HTERT RPE-1 (cell line): ENCODE data around the gene USF3.

Experiments used
- in situ Hi-C: fragments of 300-500 bp; cut with MboI; formaldehyde crosslinking; loops from 4 replicates; pipeline ENCODE4 v1.14.3; 2020; ENCODE audit warnings: low sequenced_read_pairs

USF3 gene

DNA sequence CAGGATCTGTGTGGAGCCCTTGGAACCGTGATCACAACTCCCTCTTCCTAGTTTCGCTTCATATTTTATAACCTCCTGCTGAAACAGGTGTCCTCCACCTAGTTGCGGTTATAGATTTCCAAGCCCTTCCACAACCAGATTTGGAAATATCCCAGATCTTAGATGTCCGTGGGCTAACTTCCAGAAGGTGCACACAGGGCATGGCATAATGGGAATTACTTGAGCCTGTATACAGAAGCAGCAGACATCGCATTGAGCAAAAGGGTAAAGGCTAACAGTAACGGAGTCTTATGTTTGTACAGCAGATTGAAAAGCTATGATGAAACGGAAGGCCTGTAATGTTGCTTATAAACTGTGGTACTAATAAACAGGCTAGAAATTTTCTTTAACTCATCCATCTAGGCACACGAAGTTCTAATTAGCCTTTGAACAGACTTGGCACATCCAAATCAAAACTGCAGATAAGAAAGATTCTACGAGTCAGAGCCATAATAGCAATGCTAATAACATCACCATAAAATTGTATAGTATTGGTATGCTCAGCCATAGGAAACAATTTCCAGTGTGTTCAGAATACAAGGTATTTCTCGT is 1.2 kb upstream of the USF3 start:
- in situ Hi-C loops = no loop called here

DNA sequence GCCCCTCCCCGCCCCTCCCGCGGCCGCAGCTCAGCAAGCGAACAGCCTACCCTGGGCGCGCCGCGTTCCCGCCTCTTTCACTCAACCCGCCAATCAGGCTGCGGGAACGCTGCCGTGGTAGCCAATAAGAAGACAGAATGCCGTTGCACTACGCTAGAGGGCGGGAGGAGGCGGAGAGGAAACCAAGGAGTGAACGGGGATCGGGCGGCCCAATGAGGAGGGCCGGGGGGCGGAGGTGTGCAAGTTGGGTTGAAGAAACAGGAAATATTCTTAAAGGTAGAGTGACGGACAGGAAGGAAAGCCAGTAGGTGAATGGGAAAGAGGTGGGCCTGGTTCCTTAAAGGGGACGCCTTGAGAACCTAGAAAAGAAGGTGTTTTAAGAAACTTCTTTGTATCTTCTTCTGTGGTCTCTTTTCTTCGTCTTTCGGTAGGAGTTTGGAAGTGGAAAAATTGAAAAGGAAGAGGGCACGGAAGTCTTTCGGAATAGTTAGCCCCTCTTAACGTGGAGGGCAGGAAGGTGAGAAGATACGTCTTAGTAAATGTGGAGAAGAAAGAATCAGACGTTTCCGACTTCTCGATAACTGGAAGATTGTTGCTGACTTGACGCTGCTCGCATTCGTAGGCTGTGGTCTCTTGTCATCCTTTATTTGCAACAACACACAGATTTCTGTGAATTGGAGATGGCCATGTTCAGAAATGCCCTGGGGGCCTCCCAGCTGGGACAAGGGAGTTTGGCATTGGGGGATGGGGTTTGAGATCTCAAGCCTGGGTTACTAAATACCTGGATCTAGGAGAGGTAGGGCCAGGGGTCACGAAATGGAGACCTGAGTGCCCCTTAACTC is 437 bp upstream of the USF3 start:
- in situ Hi-C loops = no loop called here

DNA sequence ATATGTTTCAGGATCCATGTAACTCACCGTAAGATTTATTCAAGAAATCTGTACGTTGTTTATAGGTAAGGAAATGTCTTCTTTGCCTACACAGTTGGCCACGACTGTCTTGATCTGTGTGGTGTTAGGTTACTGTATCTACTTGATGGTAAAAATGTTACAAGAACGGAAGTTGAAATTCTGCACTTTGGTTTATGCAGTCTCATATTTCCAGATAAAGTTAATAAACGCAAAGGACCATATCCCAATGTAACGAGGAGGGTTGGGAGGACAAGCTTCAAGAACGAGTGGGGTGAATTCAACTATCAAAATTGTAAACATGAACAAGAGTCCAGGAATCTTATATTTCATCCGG is 1.0 kb downstream of the USF3 start:
- in situ Hi-C loops = no loop called here

DNA sequence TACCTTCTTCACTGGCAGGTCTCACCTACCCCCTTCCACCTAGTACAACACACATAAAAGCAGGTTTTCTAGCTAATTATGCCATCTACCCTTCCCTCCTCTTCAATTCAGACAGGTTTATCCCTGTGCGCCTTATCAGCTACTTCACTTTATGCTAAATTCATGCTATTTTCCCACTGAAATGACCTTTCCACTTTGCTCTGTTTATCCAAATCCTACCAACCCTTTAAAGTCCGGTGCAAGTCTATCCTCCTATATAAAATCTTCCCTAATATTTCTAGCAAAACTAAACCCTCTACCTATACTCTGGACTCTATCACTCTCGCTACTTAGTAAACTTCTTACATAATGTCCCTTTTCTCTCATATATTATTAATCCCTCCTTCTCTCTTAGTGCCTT is 6.0 kb downstream of the USF3 start:
- in situ Hi-C loops = no loop called here

DNA sequence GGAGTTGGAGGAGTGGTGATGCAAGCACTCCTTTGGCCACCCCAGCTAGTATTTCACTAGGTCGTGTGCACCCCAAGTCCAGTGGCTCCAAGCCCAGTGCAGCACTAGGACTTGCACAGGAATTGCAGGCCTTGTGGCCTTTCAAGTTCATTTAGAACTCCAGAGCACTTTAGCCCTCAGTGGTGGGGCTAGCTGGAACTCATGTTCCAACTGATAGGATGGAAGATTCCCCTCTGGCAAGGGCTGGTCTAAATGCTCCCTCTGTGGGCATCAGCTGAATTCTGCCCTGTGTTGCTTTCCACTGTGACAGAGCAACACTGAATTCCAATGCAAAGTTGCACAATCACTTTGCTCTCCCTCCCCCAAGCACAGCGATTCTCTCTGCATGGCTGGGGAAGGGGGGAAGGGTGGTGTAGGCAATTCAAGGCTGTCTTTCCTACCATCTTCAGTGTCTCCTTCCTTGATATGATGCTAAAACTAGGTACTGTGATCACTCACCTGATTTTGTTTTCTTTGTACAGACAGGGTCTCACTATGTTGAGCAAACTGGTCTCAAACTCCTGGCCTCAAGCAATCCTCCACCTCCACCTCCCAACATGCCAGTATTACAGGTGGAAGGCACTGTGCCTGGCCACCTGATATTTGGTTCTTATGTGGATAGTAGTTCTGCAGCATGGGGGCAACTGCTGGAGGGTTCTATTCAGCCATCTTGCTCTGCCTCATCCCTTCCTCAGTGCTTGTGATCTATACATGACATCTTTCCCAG is 10.3 kb downstream of the USF3 start:
- in situ Hi-C loops = no loop called here

DNA sequence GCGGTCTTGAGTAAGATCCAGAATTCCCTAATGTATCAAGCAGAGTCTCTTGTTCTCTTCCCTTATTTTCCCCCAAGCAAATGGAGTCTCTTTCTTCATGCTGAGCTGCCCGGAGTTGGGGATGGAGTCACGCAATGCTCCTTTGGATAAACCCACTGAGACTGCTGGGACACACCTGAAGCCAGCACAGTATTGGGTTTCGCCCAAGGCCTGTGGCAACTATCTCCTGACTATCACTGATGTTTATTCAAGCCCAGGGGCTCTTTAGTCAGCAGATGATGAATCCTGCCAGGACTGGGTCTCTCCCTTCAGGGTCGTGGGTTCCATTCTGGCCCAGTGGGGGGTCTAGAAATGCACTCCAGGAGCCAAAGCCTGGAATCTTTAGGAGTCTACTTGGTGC is 11.3 kb downstream of the USF3 start:
- in situ Hi-C loops = no loop called here

DNA sequence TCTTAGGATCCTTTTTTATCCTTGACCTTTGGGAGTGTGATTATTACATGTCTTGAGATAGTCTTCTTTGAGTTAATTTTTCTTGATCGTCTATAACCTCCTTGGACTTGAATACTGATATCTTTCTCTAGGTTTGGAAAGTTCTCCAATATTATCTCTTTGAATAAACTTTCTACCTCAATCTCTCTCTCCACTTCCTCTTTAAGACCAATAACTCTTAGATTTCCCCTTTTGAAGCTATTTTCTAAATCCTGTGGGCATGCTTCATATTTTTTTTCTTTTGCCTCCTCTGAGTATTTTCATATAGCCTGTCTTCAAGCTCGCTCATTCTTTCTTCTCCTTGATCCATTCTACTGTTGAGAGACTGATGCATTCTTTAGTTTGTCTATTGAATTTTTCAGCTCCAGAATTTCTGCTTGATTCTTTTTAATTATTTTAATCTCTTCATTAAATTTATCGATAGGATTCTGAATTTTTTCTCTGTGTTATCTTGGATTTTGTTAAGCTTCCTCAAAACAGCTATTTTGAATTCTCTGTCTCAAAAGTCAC is 12.1 kb downstream of the USF3 start:
- in situ Hi-C loops = no loop called here

DNA sequence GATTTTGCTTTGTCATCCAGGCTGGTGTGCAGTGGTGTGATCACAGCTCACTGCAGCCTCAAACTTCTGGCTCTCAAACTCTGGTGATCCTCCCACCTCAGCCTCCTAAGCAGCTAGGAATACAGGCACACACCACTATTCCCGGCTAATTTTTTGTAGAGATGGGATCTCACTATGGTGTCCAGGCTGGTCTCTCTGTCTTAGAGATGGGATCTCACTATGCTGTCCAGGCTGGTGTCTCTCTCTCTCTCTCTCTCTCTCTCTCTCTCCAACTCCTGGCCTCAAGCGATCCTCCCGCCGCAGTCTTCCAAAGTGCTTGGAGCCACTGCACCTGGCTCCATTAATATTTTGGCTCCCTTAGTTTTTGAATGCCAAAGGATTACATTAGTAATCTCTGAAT is 17.7 kb downstream of the USF3 start:
- in situ Hi-C loops = no loop called here

DNA sequence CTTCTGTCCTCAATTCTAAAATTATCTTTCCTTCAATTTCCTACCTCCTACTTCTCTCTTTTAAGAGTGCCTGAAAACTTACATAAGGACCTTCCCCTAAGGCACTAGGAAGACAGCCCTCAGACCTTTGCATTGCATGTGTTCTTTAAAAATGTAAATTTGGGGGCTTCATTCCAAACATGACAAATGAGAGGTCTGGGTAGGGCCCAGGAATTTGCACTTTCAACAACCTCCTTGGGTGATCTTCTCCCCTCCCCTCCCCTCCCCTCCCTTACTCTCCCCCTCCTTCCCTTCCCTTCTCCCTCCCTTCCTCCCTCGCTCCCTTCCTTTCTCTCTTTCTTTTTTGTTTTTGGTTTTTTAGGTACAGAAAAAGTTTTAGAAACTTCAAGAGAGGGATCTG is 18.7 kb downstream of the USF3 start:
- in situ Hi-C loops = no loop called here

DNA sequence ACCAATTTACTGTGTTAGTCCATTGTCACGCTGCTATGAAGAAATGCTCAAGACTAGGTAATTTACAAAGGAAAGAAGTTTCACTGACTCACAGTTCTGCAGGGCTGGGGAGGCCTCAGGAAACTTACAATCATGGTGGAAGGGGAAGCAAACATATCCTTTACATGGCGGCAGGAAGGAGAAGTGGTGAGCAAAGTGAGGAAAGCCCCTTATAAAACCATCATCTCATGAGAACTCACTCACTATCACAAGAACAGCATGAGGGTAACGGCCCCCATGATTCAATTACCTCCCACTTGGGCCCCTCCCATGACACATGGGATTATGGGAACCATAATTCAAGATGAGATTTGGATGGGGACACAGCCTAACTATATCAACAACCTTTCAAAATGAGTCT is 20.2 kb downstream of the USF3 start:
- in situ Hi-C loops = no loop called here

DNA sequence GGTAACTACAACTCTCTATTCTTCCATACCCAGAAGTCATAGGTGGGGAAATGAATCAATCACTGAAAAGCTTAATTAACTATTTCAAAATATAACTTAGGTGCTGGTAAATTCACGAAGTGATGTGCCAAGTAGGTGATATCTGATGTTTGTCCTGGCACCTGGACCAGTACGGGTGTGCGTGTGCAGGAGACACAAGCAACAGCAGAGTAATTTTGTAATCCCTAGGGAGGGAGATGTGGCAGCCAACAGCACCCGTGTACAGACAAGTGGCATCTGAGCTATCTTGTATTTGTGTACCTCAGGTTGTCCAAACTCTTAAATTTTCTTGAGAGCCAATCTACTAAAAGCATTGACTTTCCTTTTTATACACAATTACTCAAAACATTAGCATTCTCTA is 22.8 kb downstream of the USF3 start:
- in situ Hi-C loops = no loop called here

DNA sequence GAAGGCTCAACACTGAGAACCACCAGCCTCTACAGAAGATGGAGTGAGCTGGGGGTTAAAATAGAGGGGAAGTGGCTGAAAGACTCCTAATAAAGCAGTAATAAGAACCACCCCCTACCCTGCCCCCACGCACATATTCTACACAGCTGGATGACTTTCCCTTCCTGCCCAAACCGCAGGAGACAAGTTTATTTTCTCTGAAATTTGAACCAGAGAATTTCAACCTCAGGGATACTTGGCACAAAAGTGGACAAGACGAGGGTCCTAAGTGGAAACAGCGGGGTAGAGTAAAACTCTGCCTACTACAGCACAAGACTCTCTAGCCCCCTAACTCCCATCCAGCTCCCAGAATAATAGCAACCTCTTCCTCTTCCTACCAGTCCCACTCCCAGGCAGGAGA is 28.4 kb downstream of the USF3 start:
- in situ Hi-C loops = no loop called here

DNA sequence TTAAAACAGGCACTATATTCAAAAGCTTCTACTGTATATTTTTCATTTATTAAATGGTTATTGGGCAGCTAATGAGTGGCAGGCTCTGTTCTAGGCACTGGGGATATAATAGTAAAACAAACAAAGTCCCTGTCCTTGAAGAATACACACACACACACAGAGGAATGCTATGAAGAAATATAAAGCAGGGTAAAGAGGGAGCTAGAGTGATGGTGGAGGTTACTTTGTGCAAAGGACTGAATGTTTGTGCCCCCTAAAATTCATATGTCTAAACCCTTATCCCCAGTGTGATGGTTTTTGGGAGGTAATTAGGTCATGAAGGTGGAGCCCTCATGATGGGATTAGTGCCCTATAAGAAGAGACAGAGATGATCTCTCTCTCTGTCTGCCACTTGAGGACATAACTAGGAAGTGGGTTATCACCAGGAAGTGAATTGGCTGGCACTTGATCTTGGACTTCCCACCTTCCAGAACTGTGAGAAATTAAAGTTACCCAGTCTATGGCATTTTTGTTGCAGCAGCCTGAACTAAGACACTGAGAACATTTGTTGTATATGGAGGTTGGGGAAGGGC is 31.8 kb downstream of the USF3 start:
- in situ Hi-C loops = no loop called here

DNA sequence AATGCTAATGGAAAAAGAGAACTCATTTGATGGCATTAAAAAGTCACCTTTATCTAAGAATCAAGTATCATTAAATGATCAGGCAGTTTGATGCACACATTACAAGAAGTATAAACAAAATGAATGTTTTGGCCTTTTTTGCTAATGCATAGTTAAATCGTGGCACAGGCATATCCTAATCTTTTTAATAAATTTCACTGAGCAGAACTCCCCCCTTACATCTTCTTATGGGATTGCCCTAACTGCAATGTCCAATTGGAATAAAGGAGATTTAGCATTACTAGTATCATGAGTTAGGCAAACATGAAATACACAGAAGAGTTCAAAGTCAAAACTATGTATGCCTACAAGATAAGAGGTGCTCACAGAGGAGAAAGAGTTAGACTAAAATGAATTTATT is 32.7 kb downstream of the USF3 start:
- in situ Hi-C loops = no loop called here

DNA sequence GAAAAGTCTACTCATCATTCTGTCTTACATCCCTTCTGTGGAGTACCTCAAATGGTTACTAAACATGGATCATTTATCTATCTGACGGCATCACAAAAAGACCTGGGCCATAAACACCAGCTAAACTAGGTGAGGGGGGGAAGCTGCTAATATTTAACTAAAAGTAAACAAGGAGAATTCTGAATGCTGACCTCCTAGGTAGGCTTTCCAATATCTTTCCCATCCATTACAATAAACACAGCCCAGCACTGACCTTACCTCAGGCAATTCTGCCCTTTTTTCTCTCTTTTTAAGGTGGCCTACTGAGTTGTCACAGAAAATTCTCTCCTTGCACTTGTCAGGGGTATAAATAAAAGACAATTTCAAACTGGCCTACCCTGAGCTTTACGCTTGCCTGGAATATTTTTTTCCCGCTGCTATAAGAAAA is 33.1 kb downstream of the USF3 start:
- in situ Hi-C loops = no loop called here

DNA sequence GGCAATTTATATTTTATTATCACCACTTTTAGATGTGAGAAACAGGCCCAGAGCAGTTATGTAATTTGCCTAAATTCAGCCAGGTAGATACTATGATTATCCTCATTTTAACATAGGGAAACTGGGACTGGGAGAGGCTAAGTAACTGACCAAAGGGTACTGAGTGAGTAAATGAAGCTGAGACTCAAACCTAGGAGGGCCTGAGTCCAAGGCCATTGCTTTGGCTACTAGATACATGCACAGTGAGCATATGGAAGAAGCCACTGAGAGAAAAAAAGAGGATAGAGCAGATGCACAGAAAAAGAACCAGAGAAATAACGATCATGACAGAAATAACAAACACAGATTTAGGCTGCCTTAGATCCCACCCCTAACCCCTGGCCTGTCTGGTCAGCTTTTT is 33.6 kb downstream of the USF3 start:
- in situ Hi-C loops = no loop called here

DNA sequence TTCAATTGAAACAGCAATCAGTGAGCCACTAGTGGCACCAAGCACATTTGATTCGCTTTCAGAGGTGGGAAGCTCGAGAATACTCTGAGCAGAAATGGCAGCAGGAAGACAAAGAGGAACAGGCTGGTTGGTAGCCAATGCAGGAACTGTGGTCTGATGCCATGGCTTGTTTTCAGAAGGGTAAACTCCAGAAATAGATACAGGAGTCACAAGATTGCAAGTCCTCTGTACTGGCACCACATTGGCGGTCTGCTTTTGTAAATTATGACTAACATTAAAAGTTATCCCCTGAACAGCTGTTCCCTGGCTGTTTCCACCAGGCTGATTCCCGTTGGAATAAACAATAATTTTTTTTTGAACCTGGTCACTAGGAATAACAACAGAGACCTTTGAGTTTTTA is 35.5 kb downstream of the USF3 start:
- in situ Hi-C loops = no loop called here

DNA sequence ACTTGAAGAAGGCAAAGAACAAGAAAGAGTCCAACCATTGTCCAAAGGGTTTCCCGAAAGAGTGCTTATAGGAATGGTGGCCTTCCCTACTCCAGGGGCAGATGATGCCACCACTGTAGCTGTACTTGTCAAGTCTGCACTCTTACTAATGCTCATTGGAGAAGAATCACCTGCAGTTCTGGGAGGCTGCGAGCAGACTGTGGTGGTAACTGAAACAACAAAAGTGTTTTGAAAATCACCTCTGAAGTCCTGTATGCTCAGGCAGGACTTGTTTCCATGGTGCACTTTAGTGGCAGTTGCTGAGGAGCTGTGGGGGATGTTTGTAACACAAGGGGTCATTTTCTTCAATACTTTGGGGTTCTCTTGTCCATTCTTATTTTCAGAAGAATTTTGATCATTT is 36.0 kb downstream of the USF3 start:
- in situ Hi-C loops = no loop called here

DNA sequence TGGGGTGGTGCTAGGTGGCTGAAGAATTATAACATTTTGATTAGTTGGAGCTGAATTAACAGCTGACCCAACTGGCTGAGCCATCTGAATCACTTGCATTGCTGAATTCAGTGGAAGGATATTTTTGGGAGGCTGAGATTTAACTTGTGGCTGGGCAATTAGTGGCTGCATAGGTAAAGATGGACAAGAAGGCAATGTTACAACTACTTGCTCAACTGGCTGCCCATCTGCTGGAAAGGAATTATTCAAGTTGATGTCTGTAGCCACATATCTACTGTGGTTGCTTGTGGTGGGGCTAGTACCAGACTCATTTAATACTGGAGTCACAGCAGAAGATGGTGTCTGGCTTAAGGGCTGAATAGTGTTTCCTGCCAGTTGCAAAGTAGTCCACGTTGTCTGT is 36.4 kb downstream of the USF3 start:
- in situ Hi-C loops = no loop called here

DNA sequence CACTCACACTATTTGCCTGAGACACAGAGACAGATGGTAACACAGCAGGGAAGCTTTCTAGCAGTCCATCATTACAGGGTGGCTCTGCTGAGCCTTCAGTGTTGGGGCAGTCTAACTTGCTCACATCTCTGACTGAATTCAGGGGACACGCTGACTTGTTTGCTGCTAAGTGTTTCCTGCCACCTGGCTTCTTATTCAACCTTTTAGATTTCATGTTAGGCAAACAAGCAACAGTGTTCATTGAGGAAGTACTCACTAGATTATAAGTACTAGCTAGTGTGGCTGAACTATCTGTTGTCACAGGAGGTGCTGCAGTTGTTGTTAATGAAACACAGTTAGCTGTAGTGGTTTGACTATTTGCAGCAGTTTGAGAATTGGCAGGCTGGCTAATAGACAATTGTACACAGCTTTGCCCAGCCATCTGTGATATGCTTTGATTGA is 37.3 kb downstream of the USF3 start:
- in situ Hi-C loops = no loop called here

DNA sequence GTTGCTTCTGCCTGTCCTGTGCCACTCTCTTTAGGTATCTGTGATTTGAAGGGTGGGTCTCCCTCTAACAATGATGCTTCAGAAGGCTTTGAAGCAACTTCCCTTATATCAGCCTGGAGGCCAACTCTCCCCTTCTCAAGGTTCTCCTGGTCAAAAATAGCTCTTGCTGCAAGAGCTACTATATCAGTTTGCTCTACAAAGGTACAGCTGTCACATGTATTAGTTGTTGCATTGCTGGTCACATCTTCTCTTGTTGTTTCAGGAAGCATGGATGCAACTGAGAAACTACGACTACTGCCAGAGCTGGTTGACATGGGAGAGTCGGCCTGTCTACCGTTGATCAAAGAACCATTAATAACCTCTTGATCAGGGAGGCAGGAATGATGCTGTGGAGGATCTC is 38.3 kb downstream of the USF3 start:
- in situ Hi-C loops = no loop called here
